B cell (primary cell): ENCODE data around the gene C1orf35. TPM values are rescaled to one million over a fixed set of nuclear protein-coding genes. Genes with fewer than 3 reads are reported as not detected.

ENCODE experiments used
- ATAC-seq: fragments of 200-7000 bp; cut with Tn5 transposase; one replicate; pipeline ENCODE4 v1.10.0; 2021; ENCODE audit warnings: low read depth, mild to moderate bottlenecking, moderate number of reproducible peaks, moderate library complexity
- CTCF ChIA-PET: fragments of 350-600 bp; sonication (Branson Sonifier 250); formaldehyde crosslinking; loops from one replicate; lab custom pipeline; 2021; ENCODE audit warnings: antibody characterized with exemption, inconsistent platforms; lab: Charles Lee
- POLR2A ChIA-PET: fragments of 350-600 bp; sonication (Branson Sonifier 250); formaldehyde crosslinking; loops from one replicate; lab custom pipeline; 2021; ENCODE audit warnings: antibody characterized with exemption; lab: Charles Lee
- DNase-seq: peaks from one replicate; pipeline ENCODE4 v3.0.0; 2013
- H2AFZ ChIP-seq: 2 replicates; pipeline ENCODE4 v1.6.1; 2012; ENCODE audit warnings: mild to moderate bottlenecking, low read depth, low read length; ENCODE audit not compliant: insufficient read depth, poor library complexity, severe bottlenecking
- H3K27ac ChIP-seq, 2 donors: 1 replicate in 1 of 2; 2 replicates in 1 of 2; pipeline ENCODE4 v1.5.1; 2012 to 2013; ENCODE audit warnings: low read length in 2 of 2, mild to moderate bottlenecking in 2 of 2, moderate library complexity in 1 of 2
- H3K27me3 ChIP-seq, 4 experiments: fragments of 200-600 bp in 1 of 4; sonication (generic) in 1 of 4; replicated peaks in 1 of 4; 1 replicate in 2 of 4; 2 replicates in 2 of 4; pipeline versions ENCODE4 v1.6.1 to v1.7.0; 2013 to 2016; ENCODE audit warnings: low read length in 3 of 4, mild to moderate bottlenecking in 2 of 4, mixed read lengths in 1 of 4, moderate library complexity in 1 of 4; ENCODE audit not compliant: insufficient read depth in 4 of 4, control insufficient read depth in 3 of 4; ENCODE audit errors: control extremely low read depth in 1 of 4
- H3K36me3 ChIP-seq, 2 experiments: replicated peaks in 1 of 2; 1 replicate in 1 of 2; 2 replicates in 1 of 2; pipeline versions ENCODE4 v1.6.1 to v1.7.1; 2013; ENCODE audit warnings: low read length in 1 of 2; ENCODE audit not compliant: insufficient read depth in 2 of 2, control insufficient read depth in 1 of 2; ENCODE audit errors: control extremely low read depth in 1 of 2, extremely low read depth in 1 of 2
- H3K4me1 ChIP-seq, 2 donors: fragments of 200-600 bp in 1 of 2; sonication (generic) in 1 of 2; 1 replicate in 1 of 2; 2 replicates in 1 of 2; pipeline versions ENCODE4 v1.5.1 to v1.6.1; 2013 to 2017; ENCODE audit warnings: low read length in 2 of 2; ENCODE audit not compliant: control insufficient read depth in 2 of 2, insufficient read depth in 2 of 2
- H3K4me2 ChIP-seq: replicated peaks from 2 replicates; pipeline ENCODE3; 2012; ENCODE audit warnings: mild to moderate bottlenecking, low read depth, low read length; ENCODE audit not compliant: poor library complexity, severe bottlenecking
- H3K4me3 ChIP-seq, 5 experiments: fragments of 200-600 bp in 1 of 5; sonication (generic) in 1 of 5; 1 replicate in 3 of 5; 2 replicates in 2 of 5; pipeline versions ENCODE4 v1.5.1 to v1.7.0; 2011 to 2016; ENCODE audit warnings: low read length in 4 of 5, mild to moderate bottlenecking in 4 of 5, low read depth in 2 of 5, control low read depth in 1 of 5, moderate library complexity in 1 of 5; ENCODE audit not compliant: insufficient read depth in 1 of 5; ENCODE audit errors: control extremely low read depth in 1 of 5, extremely low read depth in 1 of 5
- H3K79me2 ChIP-seq: fragments of 200-600 bp; sonication (generic); one replicate; pipeline ENCODE4 v1.6.0; 2016; ENCODE audit warnings: low read length; ENCODE audit not compliant: control insufficient read depth, insufficient read depth
- H3K9ac ChIP-seq: fragments of 200-600 bp; sonication (generic); 2 replicates; pipeline ENCODE4 v1.6.1; 2017; ENCODE audit warnings: mild to moderate bottlenecking, low read length, moderate library complexity
- H3K9me3 ChIP-seq, 3 donors: one replicate each; pipeline versions ENCODE4 v1.6.1 to v1.7.1; 2013; ENCODE audit warnings: low read length in 2 of 3; ENCODE audit not compliant: control insufficient read depth in 2 of 3, insufficient read depth in 1 of 3; ENCODE audit errors: control extremely low read depth in 1 of 3
- H4K20me1 ChIP-seq: 2 replicates; pipeline ENCODE4 v1.6.0; 2012; ENCODE audit warnings: mild to moderate bottlenecking, low read length; ENCODE audit not compliant: insufficient read depth, control insufficient read depth, poor library complexity, severe bottlenecking
- H3K27ac Mint-ChIP-seq: one replicate; pipeline ENCODE4 v1.8.0; 2021; ENCODE audit warnings: mixed read lengths
- H3K27me3 Mint-ChIP-seq: one replicate; pipeline ENCODE4 v1.8.0; 2021; ENCODE audit warnings: mixed read lengths
- H3K4me1 Mint-ChIP-seq: one replicate; pipeline ENCODE4 v1.8.0; 2021; ENCODE audit warnings: mixed read lengths
- H3K4me3 Mint-ChIP-seq: one replicate; pipeline ENCODE4 v1.8.0; 2021; ENCODE audit warnings: mixed read lengths
- H3K9me3 Mint-ChIP-seq: one replicate; pipeline ENCODE4 v1.8.0; 2022; ENCODE audit warnings: mixed read lengths; ENCODE audit not compliant: insufficient read depth
- EZH2 ChIP-seq: IDR thresholded peaks from 2 replicates; pipeline ENCODE4 v1.6.1; 2012; ENCODE audit warnings: borderline replicate concordance, low read depth, mild to moderate bottlenecking, moderate library complexity, low read length; ENCODE audit not compliant: insufficient read depth, poor library complexity, severe bottlenecking
- WGBS: methylation state at CpG from one replicate; pipeline ENCODE4 v1.1.5; 2013; ENCODE audit warnings: missing lambda C conversion rate; ENCODE audit not compliant: insufficient coverage; 5-methylcytosine and 5-hydroxymethylcytosine counted together
- intact Hi-C: fragments of 100-400 bp; cut with micrococcal nuclease; formaldehyde crosslinking; loops from one replicate; pipeline ENCODE4 v1.10.0; 2022
- polyA plus RNA-seq: library from polyadenylated mRNA; depleted of rRNA; stranded (reverse); fragments of >200 nt; gene quantifications from 2 replicates; pipeline ENCODE4 v1.2.3, GENCODE V29; 2012
- total RNA-seq, 2 donors: library from RNA; stranded (reverse); fragments of 120-200 nt in 1 of 2; gene quantifications; 1 replicate in 1 of 2; 2 replicates in 1 of 2; pipeline versions ENCODE4 v1.2.3 to v1.2.4, GENCODE V29; 2013 to 2022
- TF ChIP-seq, protein P1 (sequence below): fragments of 200-600 bp; IDR thresholded peaks from one replicate; pipeline ENCODE4 v1.8.0; 2022; ENCODE audit warnings: antibody characterized with exemption, mild to moderate bottlenecking

Gene C1orf35
- total and polyA plus RNA-seq, 2 donors (not counting 1 experiment from before 2014, with no cell fraction given) = 24.1 to 41.0 TPM

- intact Hi-C loops = no loop called here
- peaks cover 95% of the 10 kb centered on the region for H4K20me1 ChIP-seq
- H3K4me1 ChIP-seq = peaks cover 5 to 9% of the 10 kb centered on the region in 2 donors
- peaks cover 29% of the 10 kb centered on the region for H3K4me1 Mint-ChIP-seq
- no peak overlapping the region for H3K4me2 ChIP-seq
- ChIA-PET CTCF (no interaction called here), POLR2A (no interaction called here)
- H3K4me3 Mint-ChIP-seq = no peak overlapping the region
- H3K27me3 Mint-ChIP-seq = no peaks in the 10 kb centered on the region
- no peak overlapping the region for H3K9ac ChIP-seq
- WGBS = 98% methylated on average over 11 of the region's 13 CpGs
- no peak overlapping the region for H2AFZ ChIP-seq
- H3K27me3 ChIP-seq = no peaks in the 10 kb centered on the region
- H3K9me3 ChIP-seq = peaks cover 0 to 30% (median 8%) of the 10 kb centered on the region in 3 donors
- peaks cover 57% of the 10 kb centered on the region for H3K79me2 ChIP-seq
- ATAC-seq = no peak
- H3K4me3 ChIP-seq = no peak overlapping the region
- H3K27ac Mint-ChIP-seq = no peak overlapping the region
- DNase-seq = no peak
- peaks cover 4 to 66% of the 10 kb centered on the region in 2 experiments for H3K36me3 ChIP-seq
- no peak overlapping the region for H3K27ac ChIP-seq
- no peak for TF ChIP-seq EZH2
- TF ChIP-seq, protein P1, sequence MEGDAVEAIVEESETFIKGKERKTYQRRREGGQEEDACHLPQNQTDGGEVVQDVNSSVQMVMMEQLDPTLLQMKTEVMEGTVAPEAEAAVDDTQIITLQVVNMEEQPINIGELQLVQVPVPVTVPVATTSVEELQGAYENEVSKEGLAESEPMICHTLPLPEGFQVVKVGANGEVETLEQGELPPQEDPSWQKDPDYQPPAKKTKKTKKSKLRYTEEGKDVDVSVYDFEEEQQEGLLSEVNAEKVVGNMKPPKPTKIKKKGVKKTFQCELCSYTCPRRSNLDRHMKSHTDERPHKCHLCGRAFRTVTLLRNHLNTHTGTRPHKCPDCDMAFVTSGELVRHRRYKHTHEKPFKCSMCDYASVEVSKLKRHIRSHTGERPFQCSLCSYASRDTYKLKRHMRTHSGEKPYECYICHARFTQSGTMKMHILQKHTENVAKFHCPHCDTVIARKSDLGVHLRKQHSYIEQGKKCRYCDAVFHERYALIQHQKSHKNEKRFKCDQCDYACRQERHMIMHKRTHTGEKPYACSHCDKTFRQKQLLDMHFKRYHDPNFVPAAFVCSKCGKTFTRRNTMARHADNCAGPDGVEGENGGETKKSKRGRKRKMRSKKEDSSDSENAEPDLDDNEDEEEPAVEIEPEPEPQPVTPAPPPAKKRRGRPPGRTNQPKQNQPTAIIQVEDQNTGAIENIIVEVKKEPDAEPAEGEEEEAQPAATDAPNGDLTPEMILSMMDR = no peak
- peaks cover 4% of the 10 kb centered on the region for H3K9me3 Mint-ChIP-seq
Measured at GRCh38 chr1:228096416-228097332, 6.5 kb downstream of the C1orf35 start.

GRCh38 chr1:228095938-228096337 is 7.2 kb downstream of the C1orf35 start:
- Histone ChIP-seq H4K20me1 (peaks cover 95% of the 10 kb centered on the region), H3K27ac (no peak overlapping the region), H3K79me2 (peaks cover 64% of the 10 kb centered on the region), H3K4me1 (peaks cover 8 to 12% of the 10 kb centered on the region in 2 donors), H3K9ac (no peak overlapping the region), H3K4me2 (no peak overlapping the region), H3K4me3 (no peak overlapping the region), H3K36me3 (peaks cover 4 to 66% of the 10 kb centered on the region in 2 experiments), H2AFZ (no peak overlapping the region), H3K27me3 (no peaks in the 10 kb centered on the region), H3K9me3 (peaks cover 0 to 30% (median 8%) of the 10 kb centered on the region in 3 donors)
- DNase-seq (no peak), ATAC-seq (no peak)
- ChIA-PET POLR2A (no interaction called here), CTCF (no interaction called here)
- H3K4me1 Mint-ChIP-seq = peaks cover 30% of the 10 kb centered on the region
- no peak for TF ChIP-seq EZH2
- TF ChIP-seq, protein P1 = no peak
- intact Hi-C loops = no loop called here
- H3K27ac Mint-ChIP-seq = no peak overlapping the region
- no peak overlapping the region for H3K4me3 Mint-ChIP-seq
- WGBS = 100% methylated on average over 6 of the region's 8 CpGs
- H3K27me3 Mint-ChIP-seq = no peaks in the 10 kb centered on the region
- H3K9me3 Mint-ChIP-seq = peaks cover 4% of the 10 kb centered on the region
